ENCODE results near the gene TNNI3. TPM values are rescaled to one million over a fixed set of nuclear protein-coding genes. Genes with fewer than 3 reads are reported as not detected.
"Not testable (repeated sequence)": the region's sequence is repeated elsewhere in the genome, so short reads cannot be mapped to it uniquely, and the experiment has no call there.

The TNNI3 gene
- 0.14 TPM for total RNA-seq
- polyA plus RNA-seq, result 0.75 TPM
- long read RNA-seq, donor 1, result 0 reads
- long read RNA-seq, donor 2, result 0 reads
- long read RNA-seq, donor 3, result 0 reads
- long read RNA-seq, donor 4, result 0 reads
- long read RNA-seq, donor 5, result 0 reads
- long read RNA-seq, donor 6, result 0 reads
- long read RNA-seq, donor 7, partial matches to known transcripts, result 0 of 3 reads
- long read RNA-seq, donor 7, other reads (novel, unspliced or antisense), result 0 of 3 reads
- long read RNA-seq, donor 8, result 0 reads
- long read RNA-seq, donor 9, result 0 reads
- long read RNA-seq, donor 10, result 0 reads

- H3K27me3 ChIP-seq (ENCODE audit: control insufficient read depth in 2 of 2, insufficient read depth in 1 of 2, low read length in 1 of 2), result peaks cover 34 to 56% of the 10 kb centered on the region in 2 donors
- H3K9me3 ChIP-seq (ENCODE audit: control insufficient read depth in 2 of 2, insufficient read depth in 1 of 2, low read length in 1 of 2), result peaks cover 3 to 5% of the 10 kb centered on the region in 2 donors
- H3K36me3 ChIP-seq (ENCODE audit: control insufficient read depth in 2 of 2, insufficient read depth in 2 of 2, low read length in 1 of 2), result no peaks in the 10 kb centered on the region
- H3K4me1 ChIP-seq (ENCODE audit: control insufficient read depth in 2 of 2, insufficient read depth in 2 of 2, low read length in 2 of 2), result peaks cover 3 to 8% of the 10 kb centered on the region in 2 donors
- H3K27ac ChIP-seq (ENCODE audit: low read depth in 1 of 2, low read length in 1 of 2), result no peak within 1 kb of the TSS
- no peak for DNase-seq (ENCODE audit: low read depth in 6 of 9, low spot score in 9 of 9)
- H3K4me3 ChIP-seq (ENCODE audit: low read length in 2 of 2), result no peak within 1 kb of the TSS
- 61% methylated on average over 39 of the region's 39 CpGs for WGBS
Measured at GRCh38 chr19:55157064-55157908, at the start of gene TNNI3. Gene TNNI3, minus strand, starts transcription at chr19:55157732. Its CDS starts 143 bp downstream, at chr19:55157589.

GRCh38 chr19:55206664-55207500 is 49.4 kb upstream of the TNNI3 start:
- H3K27ac ChIP-seq (ENCODE audit: low read depth in 1 of 2, low read length in 1 of 2), result no peak overlapping the region
- WGBS, result 50% methylated on average over 29 of the region's 29 CpGs
- DNase-seq (ENCODE audit: low read depth in 6 of 9, low spot score in 9 of 9), result no peak

DNA sequence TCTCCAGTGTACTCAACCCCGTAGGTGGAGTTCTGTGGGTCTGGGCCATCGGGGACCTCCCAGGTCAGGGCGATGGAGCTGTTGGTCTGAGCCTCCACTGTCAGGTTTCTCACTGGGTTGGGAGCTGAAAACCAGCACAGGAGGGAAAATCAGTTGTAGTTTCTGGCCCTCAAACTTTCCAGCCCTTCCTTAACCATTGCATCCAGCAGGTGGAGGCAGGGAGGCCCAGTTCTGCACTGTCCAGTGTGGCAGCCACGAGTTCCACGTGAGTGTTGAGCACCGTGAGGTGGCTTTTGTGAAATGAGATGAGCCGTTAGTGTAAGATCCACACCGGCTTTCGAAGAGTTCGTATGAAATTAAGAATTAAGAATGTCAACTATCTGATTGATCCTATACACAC is 44.7 kb upstream of the TNNI3 start:
- WGBS, result 75% methylated on average over 10 of the region's 10 CpGs
- not testable (repeated sequence) for H3K9me3 ChIP-seq (ENCODE audit: control insufficient read depth in 2 of 2, insufficient read depth in 1 of 2, low read length in 1 of 2); DNase-seq (ENCODE audit: low read depth in 6 of 9, low spot score in 9 of 9); H3K4me1 ChIP-seq (ENCODE audit: control insufficient read depth in 2 of 2, insufficient read depth in 2 of 2, low read length in 2 of 2); H3K36me3 ChIP-seq (ENCODE audit: control insufficient read depth in 2 of 2, insufficient read depth in 2 of 2, low read length in 1 of 2); H3K27ac ChIP-seq (ENCODE audit: low read depth in 1 of 2, low read length in 1 of 2); H3K4me3 ChIP-seq (ENCODE audit: low read length in 2 of 2)
- peaks cover 0 to 11% of the 10 kb centered on the region in 2 donors for H3K27me3 ChIP-seq (ENCODE audit: control insufficient read depth in 2 of 2, insufficient read depth in 1 of 2, low read length in 1 of 2)

More at GRCh38 chr19:55206664-55207500, 49.4 kb upstream of the TNNI3 start:
- no peaks in the 10 kb centered on the region for H3K4me1 ChIP-seq (ENCODE audit: control insufficient read depth in 2 of 2, insufficient read depth in 2 of 2, low read length in 2 of 2)
- no peaks in the 10 kb centered on the region for H3K9me3 ChIP-seq (ENCODE audit: control insufficient read depth in 2 of 2, insufficient read depth in 1 of 2, low read length in 1 of 2)
- H3K36me3 ChIP-seq (ENCODE audit: control insufficient read depth in 2 of 2, insufficient read depth in 2 of 2, low read length in 1 of 2), result no peaks in the 10 kb centered on the region
- H3K4me3 ChIP-seq (ENCODE audit: low read length in 2 of 2), result no peak overlapping the region
- H3K27me3 ChIP-seq (ENCODE audit: control insufficient read depth in 2 of 2, insufficient read depth in 1 of 2, low read length in 1 of 2), result peaks cover 0 to 11% of the 10 kb centered on the region in 2 donors

GRCh38 chr19:55199620-55200204 is 42.2 kb upstream of the TNNI3 start:
- no peak overlapping the region for H3K4me3 ChIP-seq (ENCODE audit: low read length in 2 of 2)
- H3K9me3 ChIP-seq (ENCODE audit: control insufficient read depth in 2 of 2, insufficient read depth in 1 of 2, low read length in 1 of 2), result no peaks in the 10 kb centered on the region
- H3K4me1 ChIP-seq (ENCODE audit: control insufficient read depth in 2 of 2, insufficient read depth in 2 of 2, low read length in 2 of 2), result no peaks in the 10 kb centered on the region
- no peaks in the 10 kb centered on the region for H3K36me3 ChIP-seq (ENCODE audit: control insufficient read depth in 2 of 2, insufficient read depth in 2 of 2, low read length in 1 of 2)
- 76% methylated on average over 5 of the region's 5 CpGs for WGBS
- peaks cover 0 to 5% of the 10 kb centered on the region in 2 donors for H3K27me3 ChIP-seq (ENCODE audit: control insufficient read depth in 2 of 2, insufficient read depth in 1 of 2, low read length in 1 of 2)
- H3K27ac ChIP-seq (ENCODE audit: low read depth in 1 of 2, low read length in 1 of 2), result no peak overlapping the region
- DNase-seq (ENCODE audit: low read depth in 6 of 9, low spot score in 9 of 9), result no peak

DNA sequence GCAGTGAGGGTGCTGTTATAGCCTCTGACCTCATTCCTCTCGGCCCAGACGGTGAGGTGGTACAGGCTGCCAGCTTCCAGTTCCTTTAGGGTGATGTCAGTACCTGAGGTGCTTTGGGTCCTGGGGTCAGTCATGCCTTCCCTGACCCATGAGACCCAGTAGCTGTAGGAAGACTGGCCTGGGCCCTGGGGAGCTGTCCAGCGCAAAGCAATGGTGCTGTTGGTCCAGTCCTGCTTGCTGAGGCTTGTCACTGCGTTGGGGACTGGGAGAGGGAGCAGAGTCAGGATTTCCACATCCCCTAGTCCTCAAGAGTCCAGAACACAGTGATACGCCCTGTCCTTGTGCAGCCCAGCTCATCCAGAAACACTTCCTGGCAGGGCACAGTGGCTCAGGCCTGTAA is 41.1 kb upstream of the TNNI3 start:
- Histone ChIP-seq H3K27ac (ENCODE audit: low read depth in 1 of 2, low read length in 1 of 2) (no peak overlapping the region), H3K9me3 (ENCODE audit: control insufficient read depth in 2 of 2, insufficient read depth in 1 of 2, low read length in 1 of 2) (no peaks in the 10 kb centered on the region), H3K4me3 (ENCODE audit: low read length in 2 of 2) (no peak overlapping the region), H3K27me3 (ENCODE audit: control insufficient read depth in 2 of 2, insufficient read depth in 1 of 2, low read length in 1 of 2) (peaks cover 0 to 5% of the 10 kb centered on the region in 2 donors), H3K36me3 (ENCODE audit: control insufficient read depth in 2 of 2, insufficient read depth in 2 of 2, low read length in 1 of 2) (no peaks in the 10 kb centered on the region), H3K4me1 (ENCODE audit: control insufficient read depth in 2 of 2, insufficient read depth in 2 of 2, low read length in 2 of 2) (no peaks in the 10 kb centered on the region)
- no peak for DNase-seq (ENCODE audit: low read depth in 6 of 9, low spot score in 9 of 9)
- 80% methylated on average over 5 of the region's 5 CpGs for WGBS

GRCh38 chr19:55197528-55197927 is 40.0 kb upstream of the TNNI3 start:
- 75% methylated on average over 4 of the region's 4 CpGs for WGBS
- Histone ChIP-seq H3K27ac (ENCODE audit: low read depth in 1 of 2, low read length in 1 of 2) (no peak overlapping the region), H3K27me3 (ENCODE audit: control insufficient read depth in 2 of 2, insufficient read depth in 1 of 2, low read length in 1 of 2) (peaks cover 0 to 5% of the 10 kb centered on the region in 2 donors), H3K36me3 (ENCODE audit: control insufficient read depth in 2 of 2, insufficient read depth in 2 of 2, low read length in 1 of 2) (no peaks in the 10 kb centered on the region), H3K9me3 (ENCODE audit: control insufficient read depth in 2 of 2, insufficient read depth in 1 of 2, low read length in 1 of 2) (no peaks in the 10 kb centered on the region), H3K4me1 (ENCODE audit: control insufficient read depth in 2 of 2, insufficient read depth in 2 of 2, low read length in 2 of 2) (no peaks in the 10 kb centered on the region), H3K4me3 (ENCODE audit: low read length in 2 of 2) (no peak overlapping the region)
- DNase-seq (ENCODE audit: low read depth in 6 of 9, low spot score in 9 of 9), result no peak

DNA sequence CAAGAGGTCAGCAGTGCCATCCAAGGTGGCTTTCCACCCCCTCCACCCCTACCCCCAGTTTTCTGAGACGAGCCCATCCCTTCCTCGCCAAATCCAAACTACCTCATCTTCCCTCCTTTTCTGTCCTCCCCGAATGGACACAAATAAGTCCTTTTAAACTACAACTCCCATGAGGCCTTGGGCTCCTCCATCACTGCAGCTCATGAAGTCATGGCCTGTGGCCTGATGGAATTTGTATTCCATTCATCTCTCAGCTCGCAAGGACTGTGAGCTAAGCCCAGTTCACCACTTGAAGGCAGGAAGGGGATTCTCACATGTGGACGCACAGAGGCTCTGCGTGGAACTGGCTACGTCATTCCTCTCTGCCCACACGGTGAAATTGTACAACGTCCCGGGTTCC is 39.3 kb upstream of the TNNI3 start:
- Histone ChIP-seq H3K27me3 (ENCODE audit: control insufficient read depth in 2 of 2, insufficient read depth in 1 of 2, low read length in 1 of 2) (peaks cover 0 to 5% of the 10 kb centered on the region in 2 donors), H3K27ac (ENCODE audit: low read depth in 1 of 2, low read length in 1 of 2) (no peak overlapping the region), H3K9me3 (ENCODE audit: control insufficient read depth in 2 of 2, insufficient read depth in 1 of 2, low read length in 1 of 2) (no peaks in the 10 kb centered on the region), H3K4me3 (ENCODE audit: low read length in 2 of 2) (no peak overlapping the region), H3K36me3 (ENCODE audit: control insufficient read depth in 2 of 2, insufficient read depth in 2 of 2, low read length in 1 of 2) (no peaks in the 10 kb centered on the region), H3K4me1 (ENCODE audit: control insufficient read depth in 2 of 2, insufficient read depth in 2 of 2, low read length in 2 of 2) (no peaks in the 10 kb centered on the region)
- WGBS, result 94% methylated on average over 10 of the region's 10 CpGs
- no peak for DNase-seq (ENCODE audit: low read depth in 6 of 9, low spot score in 9 of 9)

DNA sequence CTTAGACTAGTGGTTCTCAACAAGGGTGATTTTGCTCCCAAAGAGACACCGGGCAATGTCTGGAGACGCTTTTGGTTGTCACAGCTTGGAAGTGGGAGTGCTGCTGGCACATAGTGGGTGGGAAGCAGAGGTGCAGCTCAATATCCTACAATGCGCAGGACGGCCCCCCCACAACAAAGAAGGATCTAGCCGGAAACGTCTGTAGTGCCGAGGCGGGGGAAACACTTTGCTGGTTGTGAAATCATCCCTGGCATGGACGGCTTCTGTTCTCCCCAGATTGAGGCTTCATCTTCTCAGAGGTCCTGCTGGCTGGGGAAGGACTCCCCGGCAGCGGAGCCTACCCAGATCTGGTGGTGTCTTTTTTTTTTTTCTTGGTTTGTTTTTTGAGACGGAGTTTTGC is 35.9 kb upstream of the TNNI3 start:
- H3K36me3 ChIP-seq (ENCODE audit: control insufficient read depth in 2 of 2, insufficient read depth in 2 of 2, low read length in 1 of 2), result no peaks in the 10 kb centered on the region
- peaks cover 0 to 2% of the 10 kb centered on the region in 2 donors for H3K27me3 ChIP-seq (ENCODE audit: control insufficient read depth in 2 of 2, insufficient read depth in 1 of 2, low read length in 1 of 2)
- no peak for DNase-seq (ENCODE audit: low read depth in 6 of 9, low spot score in 9 of 9)
- no peak overlapping the region for H3K27ac ChIP-seq (ENCODE audit: low read depth in 1 of 2, low read length in 1 of 2)
- H3K4me1 ChIP-seq (ENCODE audit: control insufficient read depth in 2 of 2, insufficient read depth in 2 of 2, low read length in 2 of 2), result no peaks in the 10 kb centered on the region
- 85% methylated on average over 12 of the region's 12 CpGs for WGBS
- no peak overlapping the region for H3K4me3 ChIP-seq (ENCODE audit: low read length in 2 of 2)
- no peaks in the 10 kb centered on the region for H3K9me3 ChIP-seq (ENCODE audit: control insufficient read depth in 2 of 2, insufficient read depth in 1 of 2, low read length in 1 of 2)
